Cardiac ventricle fibroblast (primary cell): ENCODE data around the gene RTN3. TPM values are rescaled to one million over a fixed set of nuclear protein-coding genes. Genes with fewer than 3 reads are reported as not detected.

Experiments used
- total RNA-seq: library from RNA; depleted of rRNA; stranded (reverse); fragments of >200 nt; gene quantifications from 2 replicates; pipeline ENCODE4 v1.2.3, GENCODE V29; 2015

RTN3 gene, protein sequence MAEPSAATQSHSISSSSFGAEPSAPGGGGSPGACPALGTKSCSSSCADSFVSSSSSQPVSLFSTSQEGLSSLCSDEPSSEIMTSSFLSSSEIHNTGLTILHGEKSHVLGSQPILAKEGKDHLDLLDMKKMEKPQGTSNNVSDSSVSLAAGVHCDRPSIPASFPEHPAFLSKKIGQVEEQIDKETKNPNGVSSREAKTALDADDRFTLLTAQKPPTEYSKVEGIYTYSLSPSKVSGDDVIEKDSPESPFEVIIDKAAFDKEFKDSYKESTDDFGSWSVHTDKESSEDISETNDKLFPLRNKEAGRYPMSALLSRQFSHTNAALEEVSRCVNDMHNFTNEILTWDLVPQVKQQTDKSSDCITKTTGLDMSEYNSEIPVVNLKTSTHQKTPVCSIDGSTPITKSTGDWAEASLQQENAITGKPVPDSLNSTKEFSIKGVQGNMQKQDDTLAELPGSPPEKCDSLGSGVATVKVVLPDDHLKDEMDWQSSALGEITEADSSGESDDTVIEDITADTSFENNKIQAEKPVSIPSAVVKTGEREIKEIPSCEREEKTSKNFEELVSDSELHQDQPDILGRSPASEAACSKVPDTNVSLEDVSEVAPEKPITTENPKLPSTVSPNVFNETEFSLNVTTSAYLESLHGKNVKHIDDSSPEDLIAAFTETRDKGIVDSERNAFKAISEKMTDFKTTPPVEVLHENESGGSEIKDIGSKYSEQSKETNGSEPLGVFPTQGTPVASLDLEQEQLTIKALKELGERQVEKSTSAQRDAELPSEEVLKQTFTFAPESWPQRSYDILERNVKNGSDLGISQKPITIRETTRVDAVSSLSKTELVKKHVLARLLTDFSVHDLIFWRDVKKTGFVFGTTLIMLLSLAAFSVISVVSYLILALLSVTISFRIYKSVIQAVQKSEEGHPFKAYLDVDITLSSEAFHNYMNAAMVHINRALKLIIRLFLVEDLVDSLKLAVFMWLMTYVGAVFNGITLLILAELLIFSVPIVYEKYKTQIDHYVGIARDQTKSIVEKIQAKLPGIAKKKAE
- total RNA-seq: 69.8 and 73.1 TPM in 2 replicates

DNA sequence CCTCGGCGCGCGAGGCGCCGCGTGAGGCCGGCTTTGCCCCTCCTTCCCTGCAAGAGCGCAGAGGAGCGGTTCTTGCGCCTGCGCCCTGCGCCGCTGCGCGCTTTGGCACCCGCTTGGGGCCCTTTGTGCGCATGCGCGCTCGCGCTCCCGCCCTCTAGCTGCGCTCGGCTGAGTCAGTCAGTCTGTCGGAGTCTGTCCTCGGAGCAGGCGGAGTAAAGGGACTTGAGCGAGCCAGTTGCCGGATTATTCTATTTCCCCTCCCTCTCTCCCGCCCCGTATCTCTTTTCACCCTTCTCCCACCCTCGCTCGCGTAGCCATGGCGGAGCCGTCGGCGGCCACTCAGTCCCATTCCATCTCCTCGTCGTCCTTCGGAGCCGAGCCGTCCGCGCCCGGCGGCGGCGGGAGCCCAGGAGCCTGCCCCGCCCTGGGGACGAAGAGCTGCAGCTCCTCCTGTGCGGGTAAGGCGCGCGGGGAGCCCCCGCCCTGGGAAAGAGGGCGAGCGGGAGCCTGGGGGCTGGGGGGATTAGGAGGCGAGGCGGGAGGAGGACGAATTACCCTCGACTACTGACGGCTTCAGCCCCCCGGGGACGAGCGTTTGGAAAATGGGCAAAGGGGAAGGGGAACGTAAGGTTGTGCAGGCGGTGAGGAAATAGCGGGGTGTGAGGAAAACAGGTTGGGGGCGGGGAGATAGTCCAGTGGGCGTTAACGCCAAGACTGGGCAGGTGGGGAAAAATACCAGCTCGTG, at the start of gene RTN3:
TSS of gene RTN3 (plus strand) at position 180 of the 745 bp plus-strand sequence. CDS start at position 317, 137 bp downstream.

DNA sequence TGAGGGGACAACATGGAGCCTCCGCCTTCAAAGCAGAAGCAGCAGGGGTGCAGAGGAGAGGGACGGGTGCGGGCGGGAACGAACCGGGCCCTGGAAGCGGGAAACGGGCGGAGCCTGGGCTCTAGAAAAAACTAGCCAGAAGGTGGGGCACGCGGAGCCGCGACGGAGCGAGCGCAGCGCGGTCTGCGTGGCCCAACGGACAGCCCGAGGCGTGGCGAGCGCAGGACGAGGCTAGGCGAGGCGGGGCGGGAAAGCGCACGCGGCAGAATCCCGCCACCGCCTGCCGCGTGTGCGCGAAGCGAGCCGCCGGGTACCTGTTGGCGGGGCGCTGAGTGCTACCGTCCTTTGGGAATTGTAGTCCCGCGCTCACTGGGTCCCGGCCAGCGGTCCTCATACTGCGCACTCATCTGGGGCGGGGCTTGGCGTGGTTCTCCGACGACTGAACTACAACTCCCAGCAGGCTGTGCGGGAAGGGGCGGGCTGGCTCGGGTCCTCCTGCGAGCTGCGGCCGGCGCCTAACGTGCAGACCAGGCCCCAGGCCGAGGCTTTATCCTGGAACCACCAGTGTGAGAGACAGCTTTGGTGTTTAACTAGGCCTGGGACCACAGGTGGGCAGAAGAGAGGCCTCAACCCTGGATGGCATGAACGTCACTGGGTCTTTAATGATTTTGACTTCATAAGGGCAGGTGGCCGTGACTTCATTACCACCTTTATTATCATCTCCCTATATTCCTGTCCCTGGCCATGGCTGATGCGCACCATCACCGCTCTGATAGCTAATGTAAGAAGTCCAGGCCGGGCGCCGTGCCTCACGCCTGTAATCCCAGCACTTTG, 9.8 kb upstream of the RTN3 start, which contains the start of gene ATL3:
TSS of gene ATL3 (minus strand) at position 55 of the 834 bp plus-strand sequence. CDS start at position 14, 41 bp downstream.

DNA sequence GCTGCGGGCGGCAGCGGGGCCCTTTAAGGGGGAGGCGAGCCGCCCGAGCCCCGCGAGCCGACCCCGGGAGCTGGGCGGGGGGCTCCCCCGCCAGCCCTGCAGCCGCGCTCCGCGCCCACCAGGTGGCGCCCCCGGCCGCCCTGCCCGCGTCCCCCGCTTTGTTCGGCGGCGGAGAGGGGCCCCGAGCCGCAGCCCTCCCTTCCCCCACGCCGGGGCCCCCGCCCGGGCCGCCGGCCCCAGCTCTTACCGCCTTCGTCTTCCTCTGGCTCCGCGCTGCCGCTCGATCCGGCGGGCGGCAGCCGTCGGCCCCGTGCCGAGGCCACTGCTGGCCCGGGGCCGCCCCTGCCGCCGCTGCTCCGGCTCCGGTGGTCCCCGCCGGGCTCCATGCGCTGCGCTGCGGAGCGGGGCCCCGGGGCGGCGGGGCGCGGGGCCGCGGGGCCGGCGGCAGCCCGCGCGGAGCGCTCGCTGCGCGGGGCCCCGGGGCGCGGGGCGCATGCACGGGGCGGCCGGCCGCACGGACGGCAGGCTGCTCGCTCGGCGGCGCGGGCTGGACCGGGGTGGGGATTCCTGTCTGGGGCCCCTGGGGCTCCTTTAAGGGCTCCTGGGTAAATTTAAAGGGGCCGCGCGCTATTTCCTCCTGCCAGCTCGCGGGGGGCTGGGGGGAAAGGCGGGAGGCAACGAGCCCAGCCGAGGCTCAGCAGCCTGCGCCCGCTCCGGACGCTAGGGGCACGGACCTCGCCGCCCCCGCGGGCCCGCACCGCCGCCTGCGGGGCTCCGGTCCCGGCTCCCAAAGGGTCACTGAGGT, 87.1 kb downstream of the RTN3 start, which contains the start of gene ZFTA:
TSS of gene ZFTA (minus strand) at position 539 of the 805 bp plus-strand sequence. CDS start at position 386, 153 bp downstream.

Other genes starting within 250 kb of the RTN3 start
- 0.94 and 1.1 TPM in 2 replicates for gene PLAAT5, start 190.3 kb upstream of the RTN3 start, total RNA-seq
- 7.8 and 8.2 TPM in 2 replicates for gene LGALS12, start 175.4 kb upstream of the RTN3 start, total RNA-seq
- gene PLAAT4, start 144.7 kb upstream of the RTN3 start, total RNA-seq: 60.6 and 68.1 TPM in 2 replicates
- gene PLAAT2, start 118.1 kb upstream of the RTN3 start, total RNA-seq: not detected in 2 replicates
- 48.2 and 53.7 TPM in 2 replicates for gene PLAAT3, start 67.1 kb upstream of the RTN3 start, total RNA-seq
- gene ATL3, start 10.1 kb upstream of the RTN3 start, total RNA-seq: 62.7 and 71.4 TPM in 2 replicates
- gene ZFTA, start 87.3 kb downstream of the RTN3 start, total RNA-seq: 32.3 and 34.5 TPM in 2 replicates
- gene SPINDOC, start 132.0 kb downstream of the RTN3 start, total RNA-seq: 7.7 and 9.0 TPM in 2 replicates
- 12.3 and 13.9 TPM in 2 replicates for gene MARK2, start 157.6 kb downstream of the RTN3 start, total RNA-seq
- gene RCOR2, start 235.7 kb downstream of the RTN3 start, total RNA-seq: 0.93 and 1.9 TPM in 2 replicates